HG02852 (cell line): ENCODE results near the gene KIFC1.

Experiments
- ATAC-seq: cut with Tn5 transposase; IDR thresholded peaks from one replicate; pipeline ENCODE4 v1.9.1; 2021; ENCODE audit warnings: mild to moderate bottlenecking, moderate library complexity; ENCODE audit not compliant: unreplicated experiment

KIFC1 gene

DNA sequence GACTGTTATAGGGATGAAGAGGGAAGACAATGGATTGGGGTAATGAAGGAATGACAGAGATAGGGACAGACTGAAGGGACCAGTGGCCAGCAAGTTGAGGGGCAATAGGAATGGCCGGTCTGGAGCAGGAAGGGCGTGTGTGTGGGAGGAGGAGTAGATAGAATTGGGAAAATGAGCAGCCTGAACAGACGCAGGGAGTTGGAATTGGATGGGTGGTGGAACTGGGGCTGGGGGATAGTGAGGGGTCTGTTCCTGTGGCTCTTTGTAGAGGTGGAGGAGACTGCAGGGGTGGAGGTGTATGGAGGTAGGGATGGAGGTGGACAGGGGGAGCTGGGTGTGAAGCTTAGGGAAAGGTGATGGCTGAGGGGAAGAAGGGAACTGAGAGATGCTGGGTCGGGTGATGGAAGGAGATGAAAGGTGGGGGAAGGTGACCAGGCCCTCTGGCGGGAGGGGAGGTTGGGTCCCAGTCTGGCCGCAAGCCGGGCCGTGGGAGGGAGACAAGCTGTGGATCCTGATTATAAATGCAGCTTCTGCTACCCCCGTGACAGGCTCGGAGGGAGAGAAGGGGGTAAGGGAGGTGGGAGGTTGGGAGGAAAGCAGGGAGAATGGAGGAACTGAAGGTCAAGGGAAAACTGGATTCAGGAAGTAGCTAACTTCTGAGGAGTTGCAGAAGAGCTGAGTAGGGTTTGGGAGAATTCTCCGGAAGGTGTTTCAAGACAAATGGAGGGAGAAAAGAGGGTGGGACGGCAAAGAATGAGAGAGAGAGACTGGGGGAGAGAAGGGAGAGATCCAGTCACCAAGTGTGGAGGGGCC is 33.4 kb downstream of the KIFC1 start:
- ATAC-seq: no peak

DNA sequence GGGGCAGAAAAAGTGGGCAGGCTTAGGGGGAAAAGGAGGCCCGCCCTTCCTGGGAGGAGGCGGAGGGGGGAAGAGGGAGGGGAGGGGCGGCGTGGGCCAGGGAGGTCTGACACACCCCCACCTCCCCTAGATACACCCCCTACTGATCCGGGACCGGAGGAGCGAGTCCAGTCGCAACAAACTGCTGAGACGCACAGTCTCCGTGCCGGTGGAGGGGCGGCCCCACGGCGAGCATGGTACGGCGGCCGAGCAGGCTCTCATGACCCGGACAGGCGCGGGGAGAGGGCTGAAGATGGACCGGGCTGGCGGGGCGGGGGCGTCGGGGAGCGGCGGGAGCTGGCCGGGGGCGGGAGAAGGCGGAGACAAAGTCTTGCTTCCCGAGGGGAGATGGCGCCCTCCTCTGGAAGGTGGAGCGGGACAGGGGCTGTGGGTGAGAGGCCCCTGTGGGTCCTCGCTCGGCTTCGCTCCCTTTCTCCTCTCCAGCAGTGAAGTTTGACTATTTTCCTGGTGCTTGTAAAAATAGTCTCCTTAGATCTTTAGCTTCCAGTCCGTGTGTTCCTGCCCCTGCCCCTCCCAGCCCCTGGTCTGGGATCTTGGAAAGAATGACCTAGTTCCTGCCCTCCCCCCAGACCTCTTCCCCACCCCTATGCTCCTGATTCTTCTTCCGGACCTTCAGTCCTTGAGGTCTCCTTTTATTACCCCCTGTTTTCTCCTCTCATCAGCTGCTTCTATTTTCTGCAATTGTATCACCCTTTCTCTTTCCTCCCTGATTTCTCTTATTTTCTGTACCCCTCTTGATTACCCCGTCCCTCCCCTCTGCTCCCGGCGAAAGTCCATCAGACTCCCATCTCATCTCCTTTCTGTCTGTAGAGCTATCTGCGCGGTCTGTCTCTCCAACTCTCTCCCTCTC is 34.3 kb downstream of the KIFC1 start:
- peak; percentile 42 for ATAC-seq

DNA sequence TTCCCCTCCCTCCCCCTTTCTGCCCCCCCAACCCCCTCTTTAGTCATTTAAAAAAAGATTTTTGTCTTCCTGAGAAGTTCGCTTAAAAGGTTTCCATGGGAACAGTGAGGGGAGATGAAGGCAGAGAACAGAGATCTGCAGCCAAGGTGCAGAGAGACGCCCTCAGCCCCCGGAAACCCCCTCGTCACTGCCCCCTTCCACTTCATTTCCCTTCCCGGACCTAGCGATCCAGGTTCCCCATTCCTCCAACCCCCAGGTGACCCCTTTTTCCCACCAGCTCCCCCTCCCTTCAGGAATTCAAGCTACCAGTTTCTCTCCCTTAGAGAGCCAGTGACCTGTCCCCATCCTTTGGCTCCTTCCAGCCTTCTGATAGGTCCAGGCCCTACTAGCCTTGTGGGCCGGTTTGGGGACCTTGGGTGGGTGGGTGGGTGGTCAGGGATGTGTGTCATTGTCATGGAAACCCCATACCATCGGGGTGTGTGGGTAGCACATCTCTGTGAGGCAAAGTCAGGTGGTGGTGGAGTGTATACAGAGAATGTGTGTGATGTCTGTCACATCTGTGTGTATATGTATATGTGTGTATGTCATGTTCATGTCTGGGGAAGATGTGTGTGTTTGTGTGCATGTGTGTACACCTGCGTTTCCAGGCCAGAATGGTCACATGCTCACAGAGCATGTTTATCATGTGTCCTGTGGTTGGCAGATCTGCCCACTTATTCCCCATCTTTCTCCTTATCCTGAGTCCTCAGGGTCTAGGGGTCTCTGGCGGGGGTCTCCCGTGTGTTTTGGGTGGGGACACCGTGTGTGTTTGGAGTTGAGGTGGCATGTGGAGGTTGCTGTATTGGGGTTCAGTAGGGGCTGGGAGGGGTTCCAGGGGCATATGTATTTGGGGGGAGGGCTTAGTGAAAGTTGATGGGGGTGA is 35.2 kb downstream of the KIFC1 start:
- no peak for ATAC-seq

DNA sequence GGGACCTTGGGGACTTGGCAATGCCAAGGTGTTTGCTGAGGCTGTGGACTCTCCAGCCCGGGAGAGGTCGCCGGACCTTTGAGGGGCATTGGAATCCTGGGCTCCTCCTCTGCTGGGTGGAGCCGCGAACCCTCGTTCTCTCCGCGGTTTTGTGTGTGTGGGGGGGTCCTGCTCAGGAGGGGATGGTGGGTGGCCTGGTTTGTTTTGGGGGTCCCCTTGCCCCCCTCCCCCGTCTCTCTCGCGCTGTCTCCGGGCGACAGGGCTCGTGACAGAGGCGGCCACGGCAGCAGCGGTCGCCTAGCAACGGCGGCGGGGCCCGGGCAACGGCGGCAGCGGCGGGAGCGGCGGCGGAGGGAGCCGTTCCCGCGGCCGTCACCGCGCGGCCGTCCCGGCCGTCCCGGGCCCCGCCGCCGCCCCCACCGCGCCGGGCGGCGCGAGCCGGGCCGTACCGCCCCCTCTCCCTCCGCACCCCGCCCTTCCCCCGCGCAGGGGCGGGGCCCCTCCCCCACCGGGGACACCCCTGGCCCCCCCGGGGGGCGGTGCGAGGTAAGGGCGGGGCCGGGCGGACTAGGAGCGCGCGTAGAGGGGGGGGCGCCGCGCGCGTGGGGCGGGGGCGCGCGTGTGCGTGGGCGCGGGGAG is 36.1 kb downstream of the KIFC1 start:
- ATAC-seq: no peak

DNA sequence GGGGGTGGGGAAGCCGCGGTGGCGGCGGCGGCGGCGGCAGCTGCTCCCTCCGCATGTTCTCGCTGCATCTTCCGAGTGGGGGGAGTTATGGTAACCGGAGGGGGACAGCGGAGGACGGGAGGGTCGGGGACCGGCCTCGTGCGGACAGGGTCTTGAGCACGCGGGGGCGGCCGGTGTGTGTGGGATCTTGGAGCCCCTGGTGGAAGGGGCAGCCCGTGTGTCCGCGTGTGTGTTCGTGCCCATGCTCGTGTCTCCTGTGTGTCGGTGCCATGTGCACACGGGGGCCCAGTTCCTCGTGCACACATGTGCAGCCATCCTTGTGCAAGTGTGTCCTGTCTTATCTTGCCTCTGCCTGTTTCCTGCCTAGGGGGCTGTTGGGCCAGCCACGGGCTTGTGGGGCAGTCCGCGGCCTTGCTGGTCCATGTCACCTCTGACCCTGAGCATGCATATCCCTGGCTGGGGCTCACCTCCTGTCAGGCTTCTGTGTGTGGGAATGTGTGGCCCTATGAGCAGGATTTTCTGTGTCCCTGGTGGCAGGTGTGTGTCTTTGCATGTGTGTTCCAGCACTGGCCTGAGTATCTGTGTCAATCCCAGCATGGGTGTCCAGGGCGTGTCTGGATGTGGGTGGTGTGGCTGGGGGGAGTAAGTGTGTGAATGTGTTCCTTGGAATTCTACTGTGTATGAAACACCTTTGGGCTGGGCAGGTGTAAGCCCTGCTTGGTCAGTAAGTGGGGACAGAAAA is 36.8 kb downstream of the KIFC1 start:
- ATAC-seq: no peak

DNA sequence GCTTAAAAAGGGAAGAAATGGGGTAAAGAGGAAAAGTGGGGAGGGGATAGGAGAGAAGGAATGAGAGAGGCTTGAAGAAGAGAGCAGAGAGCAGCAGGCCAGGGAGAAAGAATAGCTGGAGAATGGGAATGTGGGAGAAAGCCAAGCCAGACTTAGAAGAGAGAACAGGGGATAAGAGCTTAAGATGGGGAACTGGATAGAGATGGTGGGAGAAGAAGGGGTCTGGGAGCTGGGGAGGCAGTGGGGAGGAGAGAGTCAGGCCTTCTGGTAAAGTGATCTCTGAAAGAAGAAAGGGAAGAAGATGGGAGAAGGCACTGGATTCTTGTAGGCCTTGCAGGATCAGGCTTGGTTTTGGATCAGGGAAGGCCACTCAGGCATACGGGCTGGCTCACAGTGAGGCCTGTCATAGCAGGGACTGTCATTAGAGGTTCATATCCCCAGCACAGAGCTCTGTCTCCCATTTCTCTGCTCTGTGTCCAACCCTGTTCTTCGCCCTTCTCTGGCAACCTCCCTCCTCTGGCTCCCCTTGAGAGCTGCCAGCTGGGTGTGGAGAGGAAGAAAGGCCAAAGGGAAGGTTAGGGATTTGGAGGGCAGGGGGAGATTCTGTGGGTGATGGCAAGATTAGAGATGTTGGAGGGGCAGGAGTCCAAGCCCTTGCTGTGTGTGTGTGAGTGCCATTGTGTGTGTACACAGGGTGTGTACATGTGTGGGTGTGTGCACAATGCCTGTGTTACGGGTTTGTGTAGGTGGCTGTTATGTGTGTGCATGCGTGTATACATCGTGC is 37.5 kb downstream of the KIFC1 start:
- no peak for ATAC-seq

DNA sequence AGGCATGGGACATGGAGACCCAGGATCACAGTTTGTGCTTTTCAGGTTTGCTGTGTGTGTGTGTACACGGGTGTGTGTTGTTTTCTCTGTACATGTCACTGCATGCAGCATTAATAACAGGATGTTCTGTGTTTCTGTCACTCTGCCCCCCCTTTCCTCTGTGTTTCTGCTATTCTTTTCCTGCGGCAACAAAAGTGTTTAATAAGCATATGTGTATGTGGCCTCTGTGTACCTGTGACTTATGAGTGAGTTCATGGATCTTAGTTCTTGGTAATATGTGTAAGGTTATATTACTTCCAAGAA is 38.1 kb downstream of the KIFC1 start:
- no peak for ATAC-seq

DNA sequence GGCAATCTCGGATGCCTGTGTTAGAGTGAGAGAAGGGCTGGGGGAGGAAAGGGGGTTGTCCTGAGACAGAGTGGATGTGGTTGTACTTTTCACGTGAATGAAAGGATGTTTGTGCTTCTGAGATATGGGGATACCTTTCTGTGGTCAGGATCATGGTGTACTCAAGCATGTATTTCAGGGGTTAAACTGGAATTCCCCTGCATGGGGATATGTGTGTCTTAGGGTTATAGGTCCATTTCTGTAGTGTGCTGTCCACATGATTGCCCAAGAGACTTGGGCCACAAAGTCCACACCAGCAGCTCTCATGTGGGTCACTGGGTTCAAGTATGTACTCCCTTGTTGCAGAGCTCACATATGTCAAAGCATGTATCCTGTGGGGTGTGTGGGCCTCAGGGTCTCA is 38.7 kb downstream of the KIFC1 start:
- no peak for ATAC-seq

DNA sequence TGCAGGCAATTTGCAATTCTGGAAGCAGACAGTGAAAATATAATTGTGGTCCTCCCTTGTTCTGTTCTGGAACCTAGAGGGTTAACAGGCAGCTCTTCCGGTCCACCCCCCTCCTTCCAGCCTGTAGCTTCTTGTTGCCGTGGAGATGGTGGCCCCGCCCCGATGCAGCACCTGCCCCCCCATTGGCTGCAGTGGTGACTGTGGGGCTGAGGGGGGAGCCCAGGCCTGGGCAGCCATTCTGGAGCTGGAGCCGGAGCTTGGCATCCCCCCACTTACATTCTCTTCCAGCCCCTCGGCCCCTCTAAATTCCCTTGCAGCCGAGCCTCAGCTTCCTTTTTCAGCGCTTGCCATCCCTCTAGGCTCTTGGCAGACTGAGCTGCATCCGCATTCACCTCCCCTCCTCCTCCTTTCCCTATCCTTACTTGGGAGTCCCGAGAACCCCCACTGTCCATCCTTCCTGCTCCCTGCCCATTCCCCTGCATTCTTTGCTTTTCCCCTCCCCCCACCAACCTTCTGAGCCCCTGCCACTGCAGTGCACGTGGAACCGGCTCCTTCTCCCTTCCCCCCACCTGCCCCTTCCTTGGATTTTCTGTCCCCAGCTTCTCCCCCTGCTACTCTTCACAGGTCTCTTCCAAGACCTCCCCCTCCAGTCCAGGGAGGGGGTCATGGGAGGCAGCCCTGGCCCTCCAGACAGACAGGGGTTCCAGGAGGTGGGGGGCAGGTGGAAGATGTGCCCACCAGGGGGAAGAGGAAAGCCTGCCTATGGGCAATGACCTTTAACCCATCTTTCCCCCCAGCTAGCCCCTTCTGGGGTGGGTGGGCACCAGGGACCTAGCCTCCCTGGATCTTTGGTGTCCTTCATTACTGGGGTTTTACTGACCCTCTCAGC is 39.6 kb downstream of the KIFC1 start:
- no peak for ATAC-seq

DNA sequence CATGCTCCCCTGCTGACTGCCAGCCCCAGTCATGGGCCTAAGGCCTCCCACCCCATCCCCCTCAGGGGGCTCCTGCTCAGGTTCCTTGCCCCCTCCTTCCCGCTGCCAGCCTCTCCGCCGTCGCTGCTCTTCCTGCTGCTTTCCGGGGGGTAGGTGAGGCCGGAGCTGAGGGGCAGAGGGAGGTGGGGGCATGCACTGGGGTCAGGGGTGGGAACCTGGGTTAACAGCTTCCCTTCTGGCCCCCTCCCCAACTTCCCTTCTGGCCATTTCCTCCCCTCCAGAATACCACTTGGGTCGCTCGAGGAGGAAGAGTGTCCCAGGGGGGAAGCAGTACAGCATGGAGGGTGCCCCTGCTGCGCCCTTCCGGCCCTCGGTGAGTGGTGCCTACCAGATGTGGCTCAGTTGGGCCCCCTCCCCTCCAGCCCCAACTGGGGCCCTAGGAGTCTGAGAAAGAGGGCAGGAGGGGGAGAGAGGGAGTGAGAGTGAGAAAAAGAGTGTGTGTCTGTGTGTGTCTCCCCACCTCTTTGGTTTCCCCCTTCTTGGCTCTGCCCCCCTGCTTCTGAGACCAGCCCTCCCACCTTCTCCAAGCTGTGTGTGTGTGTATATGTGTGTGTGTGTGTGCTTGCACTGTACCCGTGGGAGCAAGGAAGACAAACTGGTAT is 40.4 kb downstream of the KIFC1 start:
- no peak for ATAC-seq

DNA sequence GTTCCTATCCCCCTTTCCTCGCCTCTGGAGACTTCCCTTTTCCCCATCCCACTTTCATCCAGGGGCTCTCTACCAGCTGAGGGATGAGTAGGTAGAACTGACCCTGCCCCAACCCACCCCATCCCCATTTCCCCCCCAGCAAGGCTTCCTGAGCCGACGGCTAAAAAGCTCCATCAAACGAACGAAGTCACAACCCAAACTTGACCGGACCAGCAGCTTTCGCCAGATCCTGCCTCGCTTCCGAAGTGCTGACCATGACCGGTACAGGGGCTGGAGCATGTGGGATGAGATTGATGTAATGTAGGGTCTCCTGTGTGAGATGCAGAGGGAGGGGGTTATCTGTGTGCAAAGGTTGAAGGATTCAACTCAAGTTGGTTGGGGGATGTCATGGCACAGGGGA is 40.9 kb downstream of the KIFC1 start:
- ATAC-seq: no peak

DNA sequence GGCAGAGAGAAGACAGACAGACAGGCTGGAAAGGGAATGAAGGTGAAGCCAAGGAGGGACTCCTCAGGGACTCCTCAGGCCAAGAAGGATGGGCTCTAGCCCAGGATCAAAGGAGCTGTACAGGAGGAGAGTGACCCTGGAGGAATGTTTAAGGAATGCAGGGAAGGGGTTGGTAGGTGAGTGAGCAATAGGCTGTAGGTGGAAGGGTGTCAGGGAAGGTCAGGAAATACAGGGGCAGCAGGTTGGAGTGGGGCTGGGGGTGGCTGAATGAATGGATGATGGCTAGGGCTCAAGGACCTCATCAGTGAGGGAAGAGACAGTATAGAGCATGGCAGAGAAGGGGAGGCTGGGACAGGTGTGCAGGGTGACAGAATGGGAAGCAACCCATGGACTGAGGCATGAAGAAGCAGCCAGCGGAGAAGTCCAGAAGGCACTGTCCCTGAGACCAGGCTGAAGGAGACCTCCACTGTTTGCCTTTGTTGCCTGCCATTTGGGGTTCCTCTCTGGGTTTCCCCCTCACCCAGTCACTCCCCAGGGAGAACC is 41.4 kb downstream of the KIFC1 start:
- no peak for ATAC-seq

DNA sequence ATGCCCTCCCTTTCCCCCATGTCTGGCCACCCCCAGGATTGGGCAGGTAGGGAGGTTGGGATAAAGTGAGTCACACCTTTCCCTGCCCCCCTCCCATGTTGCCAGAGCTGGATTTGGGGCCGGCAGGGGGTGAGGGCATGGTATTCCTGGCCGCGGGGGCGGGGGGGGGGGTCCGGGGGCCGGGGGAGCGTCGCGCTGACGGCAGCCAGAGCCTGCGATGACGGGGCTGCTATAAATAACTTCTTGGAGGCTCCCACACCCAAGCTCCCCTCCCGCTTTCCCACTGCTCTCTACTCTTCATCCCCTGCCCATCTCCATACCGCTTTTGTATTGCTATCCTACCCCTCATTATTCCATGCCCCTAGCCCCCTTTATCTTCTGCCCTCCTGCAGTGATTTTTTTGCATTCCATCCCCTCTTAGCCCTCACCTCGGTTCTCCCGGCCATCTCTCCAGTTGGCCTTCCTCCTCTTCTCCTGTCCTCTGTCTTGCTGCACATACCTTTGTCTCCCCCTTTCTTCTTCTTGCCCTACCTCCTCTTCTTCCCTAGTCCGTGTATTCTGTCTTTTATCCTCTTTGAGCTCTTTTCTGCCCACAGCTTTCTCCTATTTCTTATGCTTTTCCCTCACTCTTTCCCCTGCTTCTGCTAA is 42.0 kb downstream of the KIFC1 start:
- ATAC-seq: no peak

DNA sequence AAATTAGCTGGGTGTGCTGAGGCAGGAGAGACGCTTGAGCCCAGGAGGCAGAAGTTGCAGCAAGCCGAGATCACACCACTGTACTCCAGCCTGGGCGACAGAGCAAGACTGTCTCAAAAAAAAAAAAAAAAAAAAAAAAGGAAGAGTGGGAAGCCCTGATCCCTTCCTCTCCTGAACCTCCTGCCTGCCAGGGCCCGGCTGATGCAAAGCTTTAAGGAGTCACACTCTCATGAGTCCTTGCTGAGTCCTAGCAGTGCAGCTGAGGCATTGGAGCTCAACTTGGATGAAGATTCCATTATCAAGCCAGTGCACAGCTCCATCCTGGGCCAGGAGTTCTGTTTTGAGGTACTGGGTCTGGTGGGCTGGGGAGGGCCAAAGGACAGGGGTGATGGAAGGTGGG is 43.3 kb downstream of the KIFC1 start:
- no peak for ATAC-seq

DNA sequence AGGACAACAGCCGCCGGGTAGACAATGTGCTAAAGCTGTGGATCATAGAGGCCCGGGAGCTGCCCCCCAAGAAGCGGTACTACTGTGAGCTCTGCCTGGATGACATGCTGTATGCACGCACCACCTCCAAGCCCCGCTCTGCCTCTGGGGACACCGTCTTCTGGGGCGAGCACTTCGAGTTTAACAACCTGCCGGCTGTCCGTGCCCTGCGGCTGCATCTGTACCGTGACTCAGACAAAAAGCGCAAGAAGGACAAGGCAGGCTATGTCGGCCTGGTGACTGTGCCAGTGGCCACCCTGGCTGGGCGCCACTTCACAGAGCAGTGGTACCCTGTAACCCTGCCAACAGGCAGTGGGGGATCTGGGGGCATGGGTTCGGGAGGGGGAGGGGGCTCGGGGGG is 46.0 kb downstream of the KIFC1 start:
- ATAC-seq: no peak

DNA sequence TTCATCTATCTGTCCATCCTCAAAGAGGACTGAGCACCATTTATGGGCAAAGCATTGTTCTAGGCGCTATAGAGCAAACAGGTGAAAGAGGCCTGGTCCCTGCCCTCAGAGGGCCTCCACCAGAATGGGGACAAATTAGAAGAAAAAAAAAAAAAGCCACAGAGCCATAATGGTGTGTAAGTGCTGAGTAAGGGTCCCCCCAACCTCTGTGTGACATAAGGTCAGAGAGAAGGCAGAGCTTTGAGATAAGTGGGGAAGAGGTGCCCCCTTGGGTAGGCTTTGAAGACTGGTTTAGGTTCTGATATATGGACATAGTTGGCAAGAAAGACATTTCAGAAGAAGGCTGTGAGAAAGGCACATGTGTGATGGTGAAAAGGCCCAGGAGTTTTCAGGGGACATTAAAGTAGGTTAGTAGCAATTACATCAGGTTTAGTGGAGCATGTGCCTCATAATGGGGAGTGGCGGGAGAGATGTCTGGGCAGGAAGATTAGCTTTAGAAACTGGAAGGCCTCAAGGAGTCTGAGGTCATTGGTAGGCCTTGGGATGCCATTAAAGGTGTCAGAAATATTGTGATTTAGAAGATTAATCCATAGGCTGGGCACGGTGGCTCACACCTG is 47.5 kb downstream of the KIFC1 start:
- ATAC-seq: no peak
